A549 (cell line): ENCODE data around the gene RSPH9. TPM values are rescaled to one million over a fixed set of nuclear protein-coding genes. Genes with fewer than 3 reads are reported as not detected.
"Not testable (repeated sequence)": the region's sequence is repeated elsewhere in the genome, so short reads cannot be mapped to it uniquely, and the experiment has no call there.

Experiments
- ATAC-seq, 2 experiments: fragments of 200-7000 bp in 1 of 2; fragments of >200 bp in 1 of 2; cut with Nextera tagmentation in 1 of 2; cut with Tn5 transposase in 1 of 2; 3 replicates each; pipeline versions ENCODE4 v1.8.0 to v1.9.1; 2018 to 2020; ENCODE audit warnings: mild to moderate bottlenecking in 1 of 2, moderate library complexity in 1 of 2
- CTCF ChIA-PET: fragments of 300-600 bp; sonication (Branson Sonifier 250); formaldehyde crosslinking; extraction: SDS; loops from one replicate; lab custom pipeline; 2021; ENCODE audit warnings: antibody characterized with exemption, inconsistent platforms; lab: Yijun Ruan, JAX
- POLR2A ChIA-PET: fragments of 350-600 bp; formaldehyde crosslinking; extraction: SDS; loops from one replicate; lab custom pipeline; 2021; ENCODE audit warnings: antibody characterized with exemption, inconsistent platforms; lab: Yijun Ruan, JAX
- DNase-seq, 2 experiments: peaks; one replicate each; pipeline versions ENCODE4 v3.0.0 to v3.0.0-alpha.2; 2011 to 2016; ENCODE audit warnings: low read depth in 1 of 2, low spot score in 1 of 2
- FAIRE-seq: peaks from 2 replicates; lab custom pipeline; 2011; peaks lifted over from hg19 to GRCh38; lab: Jason Lieb, UNC
- H3K27ac ChIP-seq, 2 experiments: fragments of >200 bp; sonication (Bioruptor Twin); formaldehyde crosslinking; 3 replicates each; pipeline ENCODE4 v1.5.1; 2016 to 2017
- H3K4me1 ChIP-seq: fragments of >200 bp; sonication (Bioruptor Twin); formaldehyde crosslinking; 3 replicates; pipeline ENCODE4 v1.6.1; 2016
- H3K4me2 ChIP-seq: fragments of >200 bp; sonication (Bioruptor Twin); formaldehyde crosslinking; 3 replicates; pipeline ENCODE4 v1.6.1; 2016
- H3K4me3 ChIP-seq: fragments of >200 bp; sonication (Bioruptor Twin); formaldehyde crosslinking; 3 replicates; pipeline ENCODE4 v1.5.1; 2016
- H3K9me3 ChIP-seq: fragments of >200 bp; sonication (Bioruptor Twin); formaldehyde crosslinking; 3 replicates; pipeline ENCODE4 v1.6.1; 2016
- BHLHE40 ChIP-seq: IDR thresholded peaks from 2 replicates; pipeline ENCODE4 v1.6.1; 2012; ENCODE audit warnings: low read depth, low read length, inconsistent platforms
- CHD2 ChIP-seq: fragments of 150-350 bp; IDR thresholded peaks from 2 replicates; pipeline ENCODE4 v1.6.1; 2014; ENCODE audit warnings: low read length; ENCODE audit not compliant: partially characterized antibody
- E2F6 ChIP-seq: IDR thresholded peaks from 2 replicates; pipeline ENCODE4 v1.6.1; 2012; ENCODE audit warnings: low read depth, borderline replicate concordance
- EHMT2 ChIP-seq: fragments of 200-600 bp; sonication (generic); IDR thresholded peaks from 2 replicates; pipeline ENCODE4 v1.6.1; 2016; ENCODE audit warnings: antibody characterized with exemption, low read depth, mild to moderate bottlenecking, moderate library complexity
- EP300 ChIP-seq, 2 experiments: fragments of >200 bp; sonication (Bioruptor Twin); formaldehyde crosslinking; IDR thresholded peaks; 2 replicates in 1 of 2; 3 replicates in 1 of 2; pipeline ENCODE4 v1.6.1; 2016 to 2017
- FOSL2 ChIP-seq, 2 experiments: fragments of 450-650 bp in 1 of 2; fragments of >200 bp in 1 of 2; sonication (Bioruptor Twin) in 1 of 2; formaldehyde crosslinking; IDR thresholded peaks; 2 replicates each; pipeline versions ENCODE4 v1.5.0 to v1.6.1; 2016 to 2020; ENCODE audit warnings: mild to moderate bottlenecking in 1 of 2, moderate library complexity in 1 of 2
- FOXS1 ChIP-seq: fragments of 250-450 bp; sonication (Bioruptor Pico); IDR thresholded peaks from 2 replicates; pipeline ENCODE4 v1.5.0; 2020; ENCODE audit warnings: mild to moderate bottlenecking, moderate library complexity
- HES2 ChIP-seq: fragments of >200 bp; sonication (Bioruptor Twin); formaldehyde crosslinking; IDR thresholded peaks from 2 replicates; pipeline ENCODE4 v1.6.1; 2016
- HEYL ChIP-seq: fragments of 250-450 bp; sonication (Bioruptor Pico); IDR thresholded peaks from 2 replicates; pipeline ENCODE4 v1.8.0; 2021; ENCODE audit warnings: mild to moderate bottlenecking, moderate library complexity
- HOXA7 ChIP-seq: fragments of 250-450 bp; sonication (Bioruptor Pico); IDR thresholded peaks from 2 replicates; pipeline ENCODE4 v1.5.0; 2020; ENCODE audit warnings: mild to moderate bottlenecking, moderate library complexity
- HOXB5 ChIP-seq: fragments of 250-450 bp; sonication (Bioruptor Pico); IDR thresholded peaks from 2 replicates; pipeline ENCODE4 v1.5.0; 2020; ENCODE audit warnings: mild to moderate bottlenecking, moderate library complexity
- KDM1A ChIP-seq: fragments of 200-600 bp; sonication (generic); IDR thresholded peaks from 2 replicates; pipeline ENCODE4 v1.6.1; 2016; ENCODE audit warnings: low read depth, mild to moderate bottlenecking
- MAX ChIP-seq: IDR thresholded peaks from 2 replicates; pipeline ENCODE4 v1.6.1; 2012
- MAZ ChIP-seq: fragments of 150-350 bp; IDR thresholded peaks from 2 replicates; pipeline ENCODE4 v1.6.1; 2014; ENCODE audit warnings: antibody characterized with exemption, low read depth, low read length, borderline replicate concordance
- NFE2L2 ChIP-seq: fragments of 150-350 bp; conservative IDR thresholded peaks from 2 replicates; pipeline ENCODE4 v1.6.1; 2014; ENCODE audit warnings: low read length
- RAD21 ChIP-seq, 2 experiments: fragments of >200 bp in 1 of 2; sonication (Bioruptor Twin) in 1 of 2; formaldehyde crosslinking in 1 of 2; IDR thresholded peaks in 1 of 2; conservative IDR thresholded peaks in 1 of 2; 2 replicates in 1 of 2; 3 replicates in 1 of 2; pipeline ENCODE4 v1.6.1; 2012 to 2018; ENCODE audit warnings: inconsistent platforms in 1 of 2
- RARB ChIP-seq: fragments of 250-450 bp; sonication (Bioruptor Pico); IDR thresholded peaks from 2 replicates; pipeline ENCODE4 v1.8.0; 2021; ENCODE audit warnings: mild to moderate bottlenecking, moderate library complexity
- TFCP2L1 ChIP-seq: fragments of 250-450 bp; sonication (Bioruptor Pico); IDR thresholded peaks from 2 replicates; pipeline ENCODE4 v1.5.0; 2021; ENCODE audit warnings: mild to moderate bottlenecking
- ZNF302 ChIP-seq: fragments of 250-450 bp; sonication (Bioruptor Pico); IDR thresholded peaks from 2 replicates; pipeline ENCODE4 v1.9.0; 2021; ENCODE audit warnings: inconsistent platforms, mild to moderate bottlenecking, moderate library complexity
- WGBS: methylation state at CpG from one replicate; pipeline ENCODE4 v1.1.6; 2017; ENCODE audit errors: missing lambda C conversion rate; 5-methylcytosine and 5-hydroxymethylcytosine counted together
- polyA plus RNA-seq, 4 experiments: library from polyadenylated mRNA; depleted of rRNA in 3 of 4; stranded (reverse); fragments of >200 nt; fragmentation: RNase III in 1 of 4; extraction: RNeasy Plus Mini Kit Qiagen cat#74134 plus additional on column Dnase treatment in 1 of 4; gene quantifications; 2 replicates in 3 of 4; 3 replicates in 1 of 4; pipeline ENCODE4 v1.2.3, GENCODE V29; 2011 to 2017

The RSPH9 gene
- polyA plus RNA-seq, 2 of the 4 experiments (the other 2 are of a cell fraction) = 0.14 to 0.18 TPM

- no peak for DNase-seq
- Histone ChIP-seq H3K9me3 (0 out of 3 replicates have a peak, but pooled peaks cover 3% of the 10 kb centered on the region), H3K4me2 (no peak overlapping the region), H3K4me3 (no peak overlapping the region), H3K4me1 (no peaks in the 10 kb centered on the region), H3K27ac (no peak overlapping the region)
- no peak for TF ChIP-seq ZNF302
- TF ChIP-seq HOXB5 = no peak
- no peak for TF ChIP-seq MAX
- TF ChIP-seq NFE2L2 = no peak
- no peak for TF ChIP-seq BHLHE40
- no peak for TF ChIP-seq EP300 (IDR thresholded peaks at IDR 0.05)
- no peak for TF ChIP-seq RARB (CRISPR knock-in tag)
- no peak for TF ChIP-seq EHMT2
- no peak for TF ChIP-seq FOSL2 (IDR thresholded peaks at IDR 0.05)
- no peak for TF ChIP-seq FOSL2 (CRISPR knock-in tag; IDR thresholded peaks at IDR 0.05)
- no peak for TF ChIP-seq HES2
- WGBS = 84% methylated on average over 6 of the region's 9 CpGs
- no peak for FAIRE-seq
- ChIA-PET POLR2A (no interaction called here), CTCF (interaction anchor here (0.8 kb wide), 1 partner anchor 9 kb away, joined by 3 read pairs; no protein-coding TSS in a partner anchor)
- no peak for ATAC-seq
These were observed 13.3 kb downstream of the RSPH9 start for GRCh38 chr6:43658161-43658560.

- WGBS = 90% methylated on average over 4 of the region's 5 CpGs
- ChIA-PET POLR2A (interaction anchor here (1.1 kb wide), 1 partner anchor 107 kb away, joined by 4 read pairs; the partner anchor contains the start of gene VEGFA), CTCF (interaction anchor here (0.9 to 1.9 kb wide), 4 partner anchors 107 to 417 kb away, joined by 3 to 5 read pairs (median 4); partner anchors contain the start of gene VEGFA)
- not testable (repeated sequence) for H3K27ac ChIP-seq, H3K9me3 ChIP-seq, H3K4me3 ChIP-seq, H3K4me2 ChIP-seq, H3K4me1 ChIP-seq, FAIRE-seq, DNase-seq, ATAC-seq
These were observed 18.1 kb downstream of the RSPH9 start for GRCh38 chr6:43662948-43663347.

- Histone ChIP-seq H3K4me3 (no peak overlapping the region), H3K4me1 (peaks cover 14% of the 10 kb centered on the region; the same call in 2 of the 3 replicates), H3K9me3 (no peaks in the 10 kb centered on the region), H3K27ac (no peak overlapping the region), H3K4me2 (no peak overlapping the region)
- ChIA-PET CTCF (interaction anchor here (0.9 to 11.5 kb wide), 15 partner anchors 9 to 414 kb away, joined by 3 to 72 read pairs (median 8); partner anchors contain the start of genes RSPH9 and VEGFA), POLR2A (interaction anchor here (1.4 kb wide), 1 partner anchor 36 kb away, joined by 4 read pairs; the partner anchor contains the start of gene GTPBP2)
- no peak for FAIRE-seq
- no peak for DNase-seq
- 100% methylated on average over 1 of the region's 1 CpG for WGBS
- TF ChIP-seq HOXA7 (no peak), FOXS1 (CRISPR knock-in tag) (no peak), TFCP2L1 (CRISPR knock-in tag) (no peak), MAZ (no peak), KDM1A (no peak), E2F6 (no peak), CHD2 (no peak), HOXB5 (no peak), HEYL (CRISPR knock-in tag) (no peak), RAD21 (conservative IDR thresholded peaks at IDR 0.05 in 1 of 2, IDR thresholded peaks at IDR 0.05 in 1 of 2) (no peak)
- no peak for ATAC-seq
These were observed 20.5 kb downstream of the RSPH9 start for GRCh38 chr6:43665376-43665775.
